SK-N-MC (cell line): ENCODE data around the gene SCYGR1.

ENCODE experiments used
- EZH2 ChIP-seq: fragments of 200-600 bp; sonication (generic); IDR thresholded peaks from one replicate; pipeline ENCODE4 v1.6.1; 2017; ENCODE audit warnings: antibody characterized with exemption
- FOXP2 ChIP-seq: optimal IDR thresholded peaks from 2 replicates; pipeline ENCODE3; 2011; ENCODE audit warnings: mild to moderate bottlenecking, moderate library complexity; ENCODE audit not compliant: insufficient read depth; ENCODE audit errors: extremely low read length, control extremely low read depth
- POLR2AphosphoS5 ChIP-seq: IDR thresholded peaks from 2 replicates; pipeline ENCODE4 v1.6.1; 2012; ENCODE audit warnings: mild to moderate bottlenecking, low read depth, low read length, borderline replicate concordance

DNA sequence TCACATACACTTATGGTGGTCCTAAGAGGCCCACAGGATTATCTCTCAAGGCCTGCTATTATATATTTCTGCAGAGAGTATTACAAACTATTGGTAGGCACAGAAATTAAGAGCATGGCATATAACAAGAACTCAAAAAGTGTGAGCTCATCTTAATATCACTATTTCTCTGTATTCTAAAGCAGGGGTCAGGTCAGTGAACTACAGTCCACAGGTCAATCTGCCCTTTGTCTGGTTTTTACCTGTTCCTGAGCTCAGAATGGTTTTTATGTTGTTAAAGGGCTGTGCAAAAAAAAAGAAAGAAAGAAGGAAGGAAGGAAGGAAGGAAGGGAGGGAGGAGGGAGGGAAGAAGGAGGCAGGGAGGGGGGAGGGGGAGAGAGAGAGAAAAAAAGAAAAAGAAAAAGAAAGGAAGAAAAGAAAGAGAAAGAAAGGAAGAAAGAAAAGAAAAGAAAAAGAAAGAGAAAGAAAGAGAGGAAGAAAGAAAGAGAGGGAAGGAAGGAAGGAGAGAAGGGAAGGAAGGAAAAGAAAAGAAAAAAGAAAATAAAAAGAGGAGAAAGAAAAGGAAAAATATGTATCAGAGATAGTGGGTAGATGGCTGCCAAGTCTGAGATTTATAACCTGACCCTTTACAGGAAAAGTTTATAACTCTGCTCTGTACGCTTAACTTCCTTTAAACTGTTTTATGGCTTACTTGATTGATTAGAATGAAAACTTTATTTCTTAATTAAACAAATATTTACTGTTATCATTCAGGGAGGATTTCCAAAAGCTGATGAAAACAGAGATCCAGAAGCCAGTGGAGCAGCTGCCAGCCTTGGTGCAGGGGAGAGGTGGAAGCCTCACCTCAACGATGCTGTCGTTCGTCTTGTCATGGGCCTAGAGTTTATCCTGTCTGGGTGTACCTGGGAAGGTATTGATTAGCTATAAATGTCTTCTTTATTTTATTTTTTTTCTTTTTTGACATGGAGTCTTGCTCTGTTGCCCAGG lies 11.2 kb upstream of the SCYGR1 start:
- TF ChIP-seq EZH2, result no peak
- TF ChIP-seq POLR2AphosphoS5, result no peak
- no peak for TF ChIP-seq FOXP2
